HG03439 (cell line): ENCODE data around the gene TOPAZ1.

Experiments
- ATAC-seq: cut with Tn5 transposase; IDR thresholded peaks from one replicate; pipeline ENCODE4 v1.9.1; 2021; ENCODE audit warnings: mild to moderate bottlenecking, moderate library complexity; ENCODE audit not compliant: unreplicated experiment

TOPAZ1 gene

DNA sequence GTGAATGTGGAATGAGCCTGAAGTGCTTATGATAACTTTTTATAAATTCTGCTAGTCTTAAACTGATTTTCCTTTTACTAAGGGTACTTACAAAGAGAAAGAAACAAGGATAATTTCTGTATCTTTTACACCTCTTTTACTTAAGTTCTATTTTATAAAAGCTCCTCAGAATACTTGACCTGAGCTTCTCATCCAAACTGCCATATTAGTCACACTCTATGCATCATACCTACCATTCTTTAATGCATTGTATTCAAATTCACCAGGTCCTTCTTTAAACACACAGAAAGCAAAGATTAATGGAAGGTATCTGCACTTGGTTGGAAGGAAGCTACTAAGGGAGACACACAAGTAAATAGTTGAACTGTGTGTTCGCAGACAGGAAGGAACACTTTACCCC lies 1.6 kb upstream of the TOPAZ1 start:
- ATAC-seq, result no peak

DNA sequence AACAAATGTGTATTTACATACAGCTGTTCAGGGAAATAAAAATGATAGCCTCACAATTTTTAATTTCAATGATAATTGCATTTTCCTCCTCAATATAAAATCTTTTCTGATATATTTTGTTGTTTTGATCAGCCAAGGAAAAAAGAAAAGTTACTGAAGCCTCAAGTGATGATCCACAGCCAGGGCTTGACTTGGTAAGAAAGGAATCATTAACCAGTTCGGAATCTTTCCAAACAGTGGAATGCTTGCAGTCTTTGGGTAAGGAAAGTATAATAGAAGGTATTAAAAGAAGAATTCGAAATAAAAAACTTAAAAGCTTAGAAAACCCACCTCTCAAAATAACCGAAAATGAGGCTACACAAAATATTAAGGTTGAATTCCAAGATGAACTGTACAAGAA lies 1.0 kb downstream of the TOPAZ1 start:
- no peak for ATAC-seq

DNA sequence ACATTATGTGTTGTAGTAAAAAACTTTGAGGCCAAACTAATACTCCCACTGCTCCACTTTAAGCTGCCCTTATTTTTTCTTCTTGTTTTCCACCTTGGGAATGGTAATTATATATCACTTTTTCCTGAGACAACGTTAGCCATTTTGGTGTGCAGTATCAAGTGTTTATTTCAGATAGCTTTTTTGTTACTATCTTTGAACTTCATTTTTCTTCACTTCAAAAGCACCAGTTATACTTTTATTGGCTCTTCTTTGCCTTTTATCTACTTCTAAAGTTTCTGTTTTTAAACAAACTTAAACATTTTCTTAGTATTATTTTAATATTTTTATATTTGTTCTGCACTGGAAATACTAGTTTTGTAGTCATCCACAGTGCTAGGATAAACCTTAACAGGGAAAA lies 6.5 kb downstream of the TOPAZ1 start:
- no peak for ATAC-seq

GRCh38 chr3:44252332-44252959 lies 10.8 kb downstream of the TOPAZ1 start:
- ATAC-seq, result no peak

GRCh38 chr3:44259404-44259803 lies 17.7 kb downstream of the TOPAZ1 start:
- no peak for ATAC-seq

- ATAC-seq, result no peak
These were observed 22.5 kb downstream of the TOPAZ1 start for GRCh38 chr3:44264146-44264545.

DNA sequence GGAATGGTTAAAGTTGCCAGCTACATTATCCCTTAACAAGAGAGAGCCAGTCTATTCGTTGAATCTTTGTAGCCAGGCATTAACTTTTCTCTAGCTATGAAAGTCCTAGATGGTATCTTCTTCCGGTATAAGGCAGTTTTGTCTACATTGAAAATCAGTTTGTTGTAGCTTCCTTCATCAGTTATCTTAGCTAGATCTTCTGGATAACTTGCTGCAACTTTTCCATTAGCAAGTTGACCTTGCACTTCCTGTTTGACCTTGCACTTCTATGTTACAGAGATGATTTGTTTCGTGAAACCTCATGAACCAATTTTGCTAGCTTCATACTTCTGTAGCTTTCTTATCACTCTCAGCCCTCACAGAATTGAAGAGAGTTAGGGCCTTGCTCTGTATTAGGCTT lies 24.1 kb downstream of the TOPAZ1 start:
- no peak for ATAC-seq

- ATAC-seq, result no peak
These were observed 30.5 kb downstream of the TOPAZ1 start for GRCh38 chr3:44272191-44272590.

GRCh38 chr3:44277925-44278324 lies 36.2 kb downstream of the TOPAZ1 start:
- no peak for ATAC-seq

GRCh38 chr3:44280077-44280476 lies 38.4 kb downstream of the TOPAZ1 start:
- ATAC-seq, result no peak

DNA sequence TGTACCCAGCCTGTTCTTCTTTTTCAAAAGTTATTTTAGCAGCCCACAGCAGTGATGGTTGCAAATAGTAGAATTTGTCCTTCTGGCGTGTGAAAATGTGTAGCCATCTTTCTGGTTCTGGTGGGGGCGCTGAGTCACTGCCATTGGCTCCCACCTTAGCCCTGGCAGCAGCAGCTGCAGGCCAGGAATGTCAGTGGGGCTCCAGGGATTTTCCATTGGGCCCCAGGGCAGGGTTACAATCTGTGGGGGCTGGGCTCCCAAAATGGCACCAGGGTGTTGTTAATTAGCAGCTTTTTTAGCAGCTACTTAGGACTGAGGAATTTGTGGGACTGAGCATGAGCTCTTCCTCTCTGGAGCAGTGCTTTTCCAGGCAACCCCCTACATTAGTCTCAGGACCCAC lies 38.9 kb downstream of the TOPAZ1 start:
- no peak for ATAC-seq

DNA sequence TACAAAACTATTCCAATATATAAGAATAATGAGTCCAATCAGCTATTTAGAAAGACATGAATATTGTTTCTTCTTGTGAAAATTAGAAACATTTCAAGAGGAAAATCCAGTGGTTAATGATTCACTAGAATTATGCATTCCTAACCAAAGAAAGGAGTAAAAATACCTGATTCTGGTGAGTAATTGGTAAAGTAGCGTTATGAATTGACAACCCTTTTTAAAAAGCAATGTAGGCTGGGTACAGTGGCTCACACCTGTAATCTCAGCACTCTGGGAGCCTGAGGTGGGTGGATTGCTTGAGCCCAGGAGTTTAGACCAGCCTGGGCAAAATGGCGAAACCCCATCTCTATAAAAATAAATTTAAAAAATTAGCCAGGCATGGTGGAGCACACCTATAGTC lies 43.3 kb downstream of the TOPAZ1 start:
- ATAC-seq, result no peak

DNA sequence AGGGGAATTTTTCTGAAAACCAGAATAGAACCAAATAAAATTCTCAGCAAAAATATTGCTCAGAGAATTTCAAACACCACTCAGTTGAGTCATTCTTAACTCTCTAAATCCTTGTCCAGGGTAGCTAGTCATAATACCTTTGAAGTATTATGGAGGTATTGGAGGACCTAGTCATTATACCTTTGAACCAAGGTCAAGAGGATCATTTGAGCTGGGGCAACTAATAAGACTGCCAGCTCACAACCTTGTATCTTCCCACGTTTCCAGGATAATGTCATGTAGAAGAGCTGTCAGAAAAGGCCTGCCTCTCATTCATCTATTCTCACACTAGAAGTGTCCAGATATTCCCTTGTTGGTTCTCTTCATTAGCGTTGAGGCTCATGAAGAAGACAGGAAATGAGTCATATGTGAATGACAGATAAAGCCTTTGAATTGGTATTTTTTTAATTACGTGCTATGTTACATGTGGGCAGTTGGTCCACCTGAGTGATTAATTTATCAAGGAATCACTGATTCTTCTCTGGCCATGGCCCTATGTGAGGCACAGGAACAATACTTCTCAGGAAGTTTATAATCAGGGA lies 48.3 kb downstream of the TOPAZ1 start:
- ATAC-seq, result no peak

DNA sequence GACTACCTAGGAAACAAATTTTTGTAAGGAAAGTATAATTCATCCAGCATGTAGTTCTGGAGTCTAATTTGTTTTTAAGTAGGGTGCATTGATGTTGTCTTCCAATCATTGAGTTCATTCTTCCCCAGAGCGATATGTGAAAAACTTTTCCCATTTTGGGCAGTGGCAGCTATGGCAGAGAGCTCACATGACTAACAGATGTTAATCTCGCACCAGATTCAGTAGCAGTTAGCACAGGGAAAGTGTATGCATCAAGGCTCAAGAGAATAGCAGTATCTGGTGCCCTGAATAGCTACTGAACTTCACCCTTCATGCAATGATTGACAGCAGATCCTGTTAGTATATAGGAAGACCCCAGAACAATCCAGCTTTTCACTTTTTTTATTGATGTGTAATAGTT lies 50.6 kb downstream of the TOPAZ1 start:
- ATAC-seq, result no peak

DNA sequence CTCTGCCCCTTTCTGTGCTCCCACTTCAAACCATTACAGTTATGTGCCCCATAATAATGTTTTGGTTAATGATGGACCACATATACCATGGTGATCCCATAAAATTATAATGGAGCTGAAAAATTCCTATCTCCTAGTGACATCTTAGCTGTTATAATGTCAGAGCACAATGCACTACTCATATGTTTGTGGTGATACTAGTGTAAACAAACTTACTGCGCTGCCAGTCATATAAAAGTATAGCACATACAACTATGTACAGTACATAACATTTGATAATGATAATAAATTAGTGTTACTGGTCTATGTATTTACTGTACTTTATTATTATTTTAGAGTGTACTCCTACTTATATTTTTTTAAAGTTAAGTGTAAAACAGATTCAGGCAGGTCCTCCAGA lies 51.3 kb downstream of the TOPAZ1 start:
- no peak for ATAC-seq

GRCh38 chr3:44297255-44297654 lies 55.6 kb downstream of the TOPAZ1 start:
- no peak for ATAC-seq

DNA sequence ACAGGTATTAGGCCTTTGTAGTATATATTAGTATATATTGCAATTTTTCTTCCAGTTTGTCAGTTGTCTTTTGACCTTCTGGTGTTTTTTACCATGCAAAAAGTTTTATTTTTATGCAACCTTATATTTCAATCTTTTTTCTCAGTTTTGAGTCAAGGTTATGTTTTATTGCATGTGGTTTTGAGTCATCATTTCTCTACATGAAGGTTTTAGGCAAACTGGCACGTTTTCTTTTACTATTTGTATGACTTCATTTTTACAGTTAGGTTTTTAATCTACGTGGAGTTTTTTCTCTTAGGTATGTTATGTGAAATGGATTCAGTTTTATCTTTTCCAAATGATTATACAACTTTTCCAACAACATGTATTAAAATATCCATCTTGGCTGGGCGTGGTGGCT lies 60.1 kb downstream of the TOPAZ1 start:
- ATAC-seq, result no peak

DNA sequence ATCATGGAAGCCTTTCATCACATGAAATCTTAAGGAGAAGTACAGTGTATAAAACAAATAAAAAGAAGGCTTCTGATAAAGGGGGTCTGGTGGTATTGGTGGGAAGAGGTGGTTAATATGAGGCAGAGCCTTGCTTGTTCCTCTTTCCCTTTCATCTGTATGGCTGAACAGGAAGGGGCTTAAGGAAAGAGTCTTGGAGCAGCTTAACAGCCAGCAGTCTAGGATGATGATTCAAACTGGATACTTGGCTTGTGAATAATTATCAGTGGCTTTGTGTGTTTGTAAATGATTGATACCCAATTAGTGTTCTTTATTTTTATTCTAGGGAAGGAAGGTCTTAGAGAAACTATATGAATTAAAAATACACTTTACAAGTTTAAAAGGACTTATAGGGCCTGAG lies 67.8 kb downstream of the TOPAZ1 start:
- no peak for ATAC-seq

- ATAC-seq, result no peak
These were observed 77.2 kb downstream of the TOPAZ1 start for GRCh38 chr3:44318891-44319311.

DNA sequence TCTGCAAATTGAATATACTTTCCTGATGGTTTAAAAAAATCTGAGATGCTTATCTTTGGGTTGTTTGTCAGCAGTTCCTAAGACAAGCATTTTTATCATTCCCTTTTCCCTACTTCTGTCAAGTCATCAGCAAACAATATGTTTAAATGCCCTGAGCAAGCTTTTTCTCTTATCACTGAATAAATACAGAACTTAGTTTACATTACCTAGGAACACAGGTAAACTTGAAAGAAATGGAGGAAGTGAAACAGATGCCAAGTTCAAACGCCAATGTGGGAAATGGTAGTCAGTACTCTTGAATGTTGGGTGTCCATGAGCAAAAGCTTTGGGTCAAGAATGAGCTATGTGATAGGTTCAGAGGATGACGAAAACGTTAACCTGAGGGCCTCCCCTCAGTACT lies 79.6 kb downstream of the TOPAZ1 start:
- ATAC-seq, result no peak

DNA sequence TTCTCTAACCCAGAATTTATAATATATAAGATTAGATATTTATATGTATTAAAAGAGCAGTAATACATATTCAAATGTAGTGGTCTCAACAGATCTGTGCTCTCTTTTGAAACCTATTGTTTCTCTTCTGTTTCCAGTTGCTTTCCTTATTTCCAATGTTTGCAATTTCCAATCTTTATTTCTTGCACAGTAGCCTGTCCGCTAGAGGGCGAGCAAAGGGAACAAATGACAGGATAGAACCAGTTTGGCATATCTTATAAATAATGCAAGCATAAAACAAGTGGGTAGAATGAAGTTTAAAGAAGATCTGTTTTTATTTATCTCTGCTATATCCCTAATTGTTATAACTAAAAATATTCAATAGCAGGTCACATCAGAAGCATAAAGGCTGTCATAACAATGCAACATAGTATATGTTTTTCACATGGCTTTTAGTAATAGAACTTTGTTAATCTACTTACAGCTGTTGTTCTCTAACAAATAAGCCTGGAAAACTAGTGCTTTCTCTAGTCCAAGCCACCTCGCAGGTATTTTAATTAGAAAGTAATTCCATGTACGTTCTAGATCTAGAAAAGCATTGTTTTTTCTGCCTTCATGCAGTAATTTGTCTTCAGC lies 81.8 kb downstream of the TOPAZ1 start:
- no peak for ATAC-seq

- ATAC-seq, result no peak
These were observed 82.9 kb downstream of the TOPAZ1 start for GRCh38 chr3:44324584-44324983.

- ATAC-seq, result no peak
These were observed 84.3 kb downstream of the TOPAZ1 start for GRCh38 chr3:44326019-44326418.
